ENCODE results near the gene NFKBIB.

GRCh38 chr19:38946229-38947010 lies 46.7 kb downstream of the NFKBIB start:
- TF ChIP-seq CTCF (IDR thresholded peaks at IDR 0.05; ENCODE audit: insufficient read depth, low read depth, low read length) (no peak), EZH2 (IDR thresholded peaks at IDR 0.05; ENCODE audit: insufficient read depth, low read length) (no peak)
